K562 (cell line): ENCODE data around the gene UBXN11. TPM values are rescaled to one million over a fixed set of nuclear protein-coding genes. Genes with fewer than 3 reads are reported as not detected.

Source experiments
- BACH1 ChIP-seq: fragments of 200-800 bp; sonication (Bioruptor generic); IDR thresholded peaks from 2 replicates; pipeline ENCODE4 v1.6.1; 2016; ENCODE audit warnings: missing genetic modification characterization, missing compliant biosample characterization
- NFATC3 ChIP-seq: fragments of 450-650 bp; IDR thresholded peaks from 2 replicates; pipeline ENCODE4 v1.6.1; 2017; ENCODE audit warnings: mild to moderate bottlenecking
- OTX1 ChIP-seq: fragments of 450-650 bp; formaldehyde crosslinking; IDR thresholded peaks from 2 replicates; pipeline ENCODE4 v1.4.0; 2022; ENCODE audit warnings: mild to moderate bottlenecking
- RB1 ChIP-seq: fragments of 450-650 bp; IDR thresholded peaks from 2 replicates; pipeline ENCODE4 v1.6.1; 2017; ENCODE audit warnings: low read depth, mild to moderate bottlenecking
- RBM25 ChIP-seq: fragments of 200-400 bp; formaldehyde crosslinking; IDR thresholded peaks from 2 replicates; pipeline ENCODE4 v1.6.1; 2018; ENCODE audit warnings: low read length, low read depth, moderate library complexity; ENCODE audit not compliant: severe bottlenecking
- SAFB ChIP-seq: fragments of 200-400 bp; formaldehyde crosslinking; IDR thresholded peaks from 2 replicates; pipeline ENCODE4 v1.6.1; 2017; ENCODE audit warnings: low read depth, low read length, borderline replicate concordance
- TBL1XR1 ChIP-seq, 2 experiments: IDR thresholded peaks; 2 replicates each; pipeline ENCODE4 v1.6.1; 2012; ENCODE audit warnings: improper control_type of control experiment in 2 of 2, low read length in 2 of 2, mild to moderate bottlenecking in 1 of 2
- polyA plus RNA-seq, 8 experiments: library from polyadenylated mRNA; depleted of rRNA in 4 of 8; stranded (reverse) in 5 of 8; unstranded in 3 of 8; fragments of >200 nt; fragmentation: Nextera tagmentation in 2 of 8; fragmentation: Illumina TruSeq in 1 of 8; extraction: Ambion mirVana in 2 of 8; extraction: Trizol in 1 of 8; gene quantifications; 2 replicates each; pipeline versions ENCODE4 v1.2.1 to v1.2.3, GENCODE V29; 2011 to 2014; ENCODE audit warnings: inconsistent platforms in 1 of 8, missing spikeins in 1 of 8
- total RNA-seq, 7 experiments: library from RNA; depleted of rRNA in 6 of 7; stranded (reverse); fragments of >200 nt in 6 of 7; fragmentation: Illumina TruSeq in 2 of 7; extraction: Trizol in 2 of 7; gene quantifications; 2 replicates each; pipeline versions ENCODE4 v1.2.1 to v1.2.3, GENCODE V29; 2011 to 2021; ENCODE audit warnings: low replicate concordance in 1 of 7
- TF ChIP-seq, protein P1 (sequence below): IDR thresholded peaks from 2 replicates; pipeline ENCODE4 v1.6.1; 2014; ENCODE audit warnings: antibody characterized with exemption
- TF ChIP-seq, protein P2 (sequence below), 2 experiments: fragments of 450-650 bp; conservative IDR thresholded peaks; 2 replicates each; pipeline ENCODE4 v1.6.1; 2017; ENCODE audit warnings: mild to moderate bottlenecking in 2 of 2, moderate library complexity in 2 of 2
- TF ChIP-seq, protein P3 (sequence below): fragments of 450-650 bp; IDR thresholded peaks from 2 replicates; pipeline ENCODE4 v1.6.1; 2016
- TF ChIP-seq, protein P4 (sequence below): IDR thresholded peaks from 3 replicates; pipeline ENCODE4 v1.6.1; 2011; ENCODE audit warnings: borderline replicate concordance, mild to moderate bottlenecking, moderate library complexity; ENCODE audit not compliant: insufficient read length; ENCODE audit errors: extremely low read depth
- TF ChIP-seq, protein P5 (sequence below): fragments of 450-650 bp; IDR thresholded peaks from 2 replicates; pipeline ENCODE4 v1.6.1; 2014; ENCODE audit warnings: low read depth, mild to moderate bottlenecking, moderate library complexity, borderline replicate concordance

The UBXN11 gene
- total and polyA plus RNA-seq, 9 of the 15 experiments (the other 6 are each of a cell fraction or from before 2014, with no cell fraction given): 0.48 to 34.3 (median 11.3) TPM

DNA sequence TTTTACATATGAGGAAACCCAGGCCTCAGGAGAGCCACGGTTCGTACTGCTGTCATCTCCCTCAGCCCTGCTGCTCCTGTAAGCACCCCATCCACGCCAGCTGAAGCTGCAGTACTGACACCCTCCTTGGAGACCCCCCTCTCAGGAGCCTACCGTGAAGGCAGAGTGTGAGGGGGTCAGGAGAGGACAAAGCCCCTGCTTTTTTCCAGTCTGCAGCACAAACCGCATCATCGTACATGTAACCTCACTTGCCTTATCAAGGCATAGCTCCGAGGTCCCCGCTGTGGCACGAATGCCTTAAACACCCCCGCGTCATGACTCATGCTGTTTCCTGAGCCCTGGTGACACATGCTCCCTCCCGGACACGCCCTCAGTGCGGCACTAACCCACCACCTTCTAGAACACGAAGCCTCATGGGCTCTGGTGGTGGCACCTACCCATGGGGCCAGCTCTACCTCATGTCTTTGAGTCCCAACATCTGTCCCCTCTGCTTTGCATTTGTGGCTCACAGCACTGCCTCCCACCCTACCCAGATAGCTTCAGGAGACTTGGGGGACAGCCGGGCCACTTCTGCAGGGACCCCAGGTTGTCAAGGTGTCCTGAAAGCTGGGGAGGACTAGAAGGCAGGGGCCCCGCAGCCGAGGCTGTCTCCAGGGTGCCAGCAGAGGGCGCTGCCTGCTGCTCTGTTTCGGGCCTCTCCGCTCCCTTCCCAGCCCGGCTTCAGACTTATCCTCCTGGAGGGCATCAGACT is 21.7 kb downstream of the UBXN11 start (continued):
- TF ChIP-seq, protein P1, sequence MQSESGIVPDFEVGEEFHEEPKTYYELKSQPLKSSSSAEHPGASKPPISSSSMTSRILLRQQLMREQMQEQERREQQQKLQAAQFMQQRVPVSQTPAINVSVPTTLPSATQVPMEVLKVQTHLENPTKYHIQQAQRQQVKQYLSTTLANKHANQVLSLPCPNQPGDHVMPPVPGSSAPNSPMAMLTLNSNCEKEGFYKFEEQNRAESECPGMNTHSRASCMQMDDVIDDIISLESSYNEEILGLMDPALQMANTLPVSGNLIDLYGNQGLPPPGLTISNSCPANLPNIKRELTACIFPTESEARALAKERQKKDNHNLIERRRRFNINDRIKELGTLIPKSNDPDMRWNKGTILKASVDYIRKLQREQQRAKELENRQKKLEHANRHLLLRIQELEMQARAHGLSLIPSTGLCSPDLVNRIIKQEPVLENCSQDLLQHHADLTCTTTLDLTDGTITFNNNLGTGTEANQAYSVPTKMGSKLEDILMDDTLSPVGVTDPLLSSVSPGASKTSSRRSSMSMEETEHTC: peak; percentile 87
- TF ChIP-seq, protein P2, sequence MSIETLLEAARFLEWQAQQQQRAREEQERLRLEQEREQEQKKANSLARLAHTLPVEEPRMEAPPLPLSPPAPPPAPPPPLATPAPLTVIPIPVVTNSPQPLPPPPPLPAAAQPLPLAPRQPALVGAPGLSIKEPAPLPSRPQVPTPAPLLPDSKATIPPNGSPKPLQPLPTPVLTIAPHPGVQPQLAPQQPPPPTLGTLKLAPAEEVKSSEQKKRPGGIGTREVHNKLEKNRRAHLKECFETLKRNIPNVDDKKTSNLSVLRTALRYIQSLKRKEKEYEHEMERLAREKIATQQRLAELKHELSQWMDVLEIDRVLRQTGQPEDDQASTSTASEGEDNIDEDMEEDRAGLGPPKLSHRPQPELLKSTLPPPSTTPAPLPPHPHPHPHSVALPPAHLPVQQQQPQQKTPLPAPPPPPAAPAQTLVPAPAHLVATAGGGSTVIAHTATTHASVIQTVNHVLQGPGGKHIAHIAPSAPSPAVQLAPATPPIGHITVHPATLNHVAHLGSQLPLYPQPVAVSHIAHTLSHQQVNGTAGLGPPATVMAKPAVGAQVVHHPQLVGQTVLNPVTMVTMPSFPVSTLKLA (conservative IDR thresholded peaks at IDR 0.05): peak; percentile 94 to 98
- TF ChIP-seq NFATC3 (no peak), RBM25 (no peak), OTX1 (CRISPR knock-in tag) (peak; percentile 39; the same call in 1 of the 2 replicates), RB1 (peak; percentile 76), BACH1 (tag) (peak; percentile 80; the same call in 1 of the 2 replicates), TBL1XR1 (IDR thresholded peaks at IDR 0.05; ENCODE audit: low read length in 2 of 2) (peak; percentile 60 to 85), SAFB (no peak)
- TF ChIP-seq, protein P3, sequence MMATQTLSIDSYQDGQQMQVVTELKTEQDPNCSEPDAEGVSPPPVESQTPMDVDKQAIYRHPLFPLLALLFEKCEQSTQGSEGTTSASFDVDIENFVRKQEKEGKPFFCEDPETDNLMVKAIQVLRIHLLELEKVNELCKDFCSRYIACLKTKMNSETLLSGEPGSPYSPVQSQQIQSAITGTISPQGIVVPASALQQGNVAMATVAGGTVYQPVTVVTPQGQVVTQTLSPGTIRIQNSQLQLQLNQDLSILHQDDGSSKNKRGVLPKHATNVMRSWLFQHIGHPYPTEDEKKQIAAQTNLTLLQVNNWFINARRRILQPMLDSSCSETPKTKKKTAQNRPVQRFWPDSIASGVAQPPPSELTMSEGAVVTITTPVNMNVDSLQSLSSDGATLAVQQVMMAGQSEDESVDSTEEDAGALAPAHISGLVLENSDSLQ: peak; percentile 77
- TF ChIP-seq, protein P4, sequence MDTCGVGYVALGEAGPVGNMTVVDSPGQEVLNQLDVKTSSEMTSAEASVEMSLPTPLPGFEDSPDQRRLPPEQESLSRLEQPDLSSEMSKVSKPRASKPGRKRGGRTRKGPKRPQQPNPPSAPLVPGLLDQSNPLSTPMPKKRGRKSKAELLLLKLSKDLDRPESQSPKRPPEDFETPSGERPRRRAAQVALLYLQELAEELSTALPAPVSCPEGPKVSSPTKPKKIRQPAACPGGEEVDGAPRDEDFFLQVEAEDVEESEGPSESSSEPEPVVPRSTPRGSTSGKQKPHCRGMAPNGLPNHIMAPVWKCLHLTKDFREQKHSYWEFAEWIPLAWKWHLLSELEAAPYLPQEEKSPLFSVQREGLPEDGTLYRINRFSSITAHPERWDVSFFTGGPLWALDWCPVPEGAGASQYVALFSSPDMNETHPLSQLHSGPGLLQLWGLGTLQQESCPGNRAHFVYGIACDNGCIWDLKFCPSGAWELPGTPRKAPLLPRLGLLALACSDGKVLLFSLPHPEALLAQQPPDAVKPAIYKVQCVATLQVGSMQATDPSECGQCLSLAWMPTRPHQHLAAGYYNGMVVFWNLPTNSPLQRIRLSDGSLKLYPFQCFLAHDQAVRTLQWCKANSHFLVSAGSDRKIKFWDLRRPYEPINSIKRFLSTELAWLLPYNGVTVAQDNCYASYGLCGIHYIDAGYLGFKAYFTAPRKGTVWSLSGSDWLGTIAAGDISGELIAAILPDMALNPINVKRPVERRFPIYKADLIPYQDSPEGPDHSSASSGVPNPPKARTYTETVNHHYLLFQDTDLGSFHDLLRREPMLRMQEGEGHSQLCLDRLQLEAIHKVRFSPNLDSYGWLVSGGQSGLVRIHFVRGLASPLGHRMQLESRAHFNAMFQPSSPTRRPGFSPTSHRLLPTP: no peak
- TF ChIP-seq, protein P5, sequence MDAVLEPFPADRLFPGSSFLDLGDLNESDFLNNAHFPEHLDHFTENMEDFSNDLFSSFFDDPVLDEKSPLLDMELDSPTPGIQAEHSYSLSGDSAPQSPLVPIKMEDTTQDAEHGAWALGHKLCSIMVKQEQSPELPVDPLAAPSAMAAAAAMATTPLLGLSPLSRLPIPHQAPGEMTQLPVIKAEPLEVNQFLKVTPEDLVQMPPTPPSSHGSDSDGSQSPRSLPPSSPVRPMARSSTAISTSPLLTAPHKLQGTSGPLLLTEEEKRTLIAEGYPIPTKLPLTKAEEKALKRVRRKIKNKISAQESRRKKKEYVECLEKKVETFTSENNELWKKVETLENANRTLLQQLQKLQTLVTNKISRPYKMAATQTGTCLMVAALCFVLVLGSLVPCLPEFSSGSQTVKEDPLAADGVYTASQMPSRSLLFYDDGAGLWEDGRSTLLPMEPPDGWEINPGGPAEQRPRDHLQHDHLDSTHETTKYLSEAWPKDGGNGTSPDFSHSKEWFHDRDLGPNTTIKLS: peak; percentile 85; the same call in 1 of the 2 replicates
